DMS153 treated with DMSO at 0.1 percent for 48 hours (cell line): Measurements from ENCODE around the gene MTRF1.

Source experiments
- DNase-seq: peaks from one replicate; lab custom pipeline; 2025; ENCODE audit not compliant: unreplicated experiment; lab: John Stamatoyannopoulos, UW

MTRF1 gene, protein sequence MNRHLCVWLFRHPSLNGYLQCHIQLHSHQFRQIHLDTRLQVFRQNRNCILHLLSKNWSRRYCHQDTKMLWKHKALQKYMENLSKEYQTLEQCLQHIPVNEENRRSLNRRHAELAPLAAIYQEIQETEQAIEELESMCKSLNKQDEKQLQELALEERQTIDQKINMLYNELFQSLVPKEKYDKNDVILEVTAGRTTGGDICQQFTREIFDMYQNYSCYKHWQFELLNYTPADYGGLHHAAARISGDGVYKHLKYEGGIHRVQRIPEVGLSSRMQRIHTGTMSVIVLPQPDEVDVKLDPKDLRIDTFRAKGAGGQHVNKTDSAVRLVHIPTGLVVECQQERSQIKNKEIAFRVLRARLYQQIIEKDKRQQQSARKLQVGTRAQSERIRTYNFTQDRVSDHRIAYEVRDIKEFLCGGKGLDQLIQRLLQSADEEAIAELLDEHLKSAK

DNA sequence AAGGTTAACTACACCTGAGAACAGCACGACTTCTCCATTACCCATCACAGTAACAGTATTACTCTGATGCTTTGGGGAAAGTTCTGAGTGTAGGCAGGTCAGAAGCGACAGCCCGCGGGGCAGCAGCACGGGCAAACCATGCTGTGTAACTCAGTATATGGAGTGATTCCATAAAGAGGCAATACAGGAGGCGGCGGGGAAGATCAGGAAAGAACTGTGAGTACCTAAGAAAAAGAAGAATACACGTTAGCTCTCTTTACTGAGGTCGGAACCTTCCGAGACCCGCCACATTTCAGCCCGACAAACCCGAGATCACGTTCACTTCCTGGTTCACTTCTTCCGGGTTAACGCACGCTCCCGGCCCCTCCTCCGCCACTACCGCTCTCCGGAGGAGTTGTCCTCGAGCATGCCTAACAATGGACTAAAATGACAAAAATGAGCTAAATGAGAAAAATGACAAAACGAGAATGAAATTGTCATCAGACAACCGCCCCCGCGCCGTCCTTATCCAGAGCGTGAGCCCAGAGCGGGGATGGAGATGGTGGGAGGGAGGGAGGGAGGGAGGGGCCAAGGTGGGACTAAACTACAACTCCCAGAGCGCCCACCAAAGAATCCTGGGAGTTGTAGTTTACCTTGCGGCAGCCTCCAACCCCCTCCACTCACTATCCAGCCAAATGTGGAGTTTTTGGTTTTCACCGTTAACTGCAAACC is at the start of gene MTRF1:
Gene MTRF1 (minus strand): TSS at position 316 of the 711 bp plus-strand sequence. CDS start 2,669 bp downstream, outside the sequence.
- peak; percentile 87 for DNase-seq

DNA sequence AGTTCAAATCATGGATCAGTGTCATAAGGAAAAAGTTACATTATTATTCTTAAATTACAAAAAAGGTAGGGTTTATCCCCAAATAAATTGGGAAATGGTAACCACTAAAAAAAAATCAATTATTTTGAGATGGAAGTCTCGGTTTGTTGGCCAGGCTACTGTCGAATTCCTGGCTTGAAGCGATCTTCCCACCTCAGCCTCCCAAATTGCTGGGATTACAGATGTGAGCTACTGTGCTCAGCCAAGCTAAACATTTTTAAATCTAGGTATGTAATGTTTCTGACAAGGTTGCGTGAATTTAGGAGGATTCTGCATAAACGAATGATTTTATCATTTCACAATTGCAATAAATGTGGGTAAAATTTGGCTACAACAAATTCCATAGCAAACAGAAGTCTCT is 49.7 kb upstream of the MTRF1 start:
- DNase-seq: no peak

DNA sequence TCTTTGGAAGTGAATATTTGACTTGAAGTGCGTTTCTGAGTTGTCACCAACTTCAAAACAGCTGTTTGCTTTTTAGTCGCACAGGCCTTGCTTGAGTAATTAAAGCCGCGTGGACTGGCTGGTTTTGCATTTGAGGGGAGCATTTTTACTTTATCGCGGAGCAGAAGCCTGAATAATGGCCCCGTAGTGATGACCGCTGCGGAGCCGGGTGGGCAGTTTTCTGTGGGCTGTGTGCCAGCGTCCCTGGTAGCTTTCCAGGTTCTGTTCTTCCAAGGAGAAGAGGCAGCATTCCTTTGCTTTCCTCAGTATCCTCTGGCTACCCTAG is 48.8 kb upstream of the MTRF1 start:
- DNase-seq: no peak

- no peak for DNase-seq
These were observed 48.2 kb upstream of the MTRF1 start for GRCh38 chr13:41311406-41312175.

DNA sequence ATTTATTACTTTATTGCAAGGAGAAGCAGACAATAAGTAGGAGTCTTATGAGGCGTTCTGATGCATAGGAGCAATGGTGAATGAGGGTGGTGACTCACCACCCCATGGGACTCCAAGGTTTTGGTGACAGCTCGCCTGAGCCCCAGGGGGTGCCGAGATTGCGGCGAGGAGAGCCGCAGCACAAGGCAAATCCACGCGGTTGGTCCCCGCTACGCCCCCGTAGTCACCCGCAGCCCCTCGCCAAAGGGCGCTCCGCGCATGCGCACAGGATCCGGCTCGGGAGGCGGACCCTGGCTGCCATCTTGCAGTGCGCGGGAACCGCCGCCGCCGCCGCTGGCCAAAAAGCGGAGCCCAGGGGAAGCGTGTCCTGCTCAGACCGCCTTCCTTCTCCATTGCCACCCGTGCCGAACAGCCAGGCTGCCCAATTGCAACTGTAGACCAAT is 47.6 kb upstream of the MTRF1 start, which contains the start of gene NAA16:
Gene NAA16 (plus strand): TSS at position 305 of the 443 bp plus-strand sequence. CDS start 262 bp downstream, outside the sequence.
- peak; percentile 62 for DNase-seq

DNA sequence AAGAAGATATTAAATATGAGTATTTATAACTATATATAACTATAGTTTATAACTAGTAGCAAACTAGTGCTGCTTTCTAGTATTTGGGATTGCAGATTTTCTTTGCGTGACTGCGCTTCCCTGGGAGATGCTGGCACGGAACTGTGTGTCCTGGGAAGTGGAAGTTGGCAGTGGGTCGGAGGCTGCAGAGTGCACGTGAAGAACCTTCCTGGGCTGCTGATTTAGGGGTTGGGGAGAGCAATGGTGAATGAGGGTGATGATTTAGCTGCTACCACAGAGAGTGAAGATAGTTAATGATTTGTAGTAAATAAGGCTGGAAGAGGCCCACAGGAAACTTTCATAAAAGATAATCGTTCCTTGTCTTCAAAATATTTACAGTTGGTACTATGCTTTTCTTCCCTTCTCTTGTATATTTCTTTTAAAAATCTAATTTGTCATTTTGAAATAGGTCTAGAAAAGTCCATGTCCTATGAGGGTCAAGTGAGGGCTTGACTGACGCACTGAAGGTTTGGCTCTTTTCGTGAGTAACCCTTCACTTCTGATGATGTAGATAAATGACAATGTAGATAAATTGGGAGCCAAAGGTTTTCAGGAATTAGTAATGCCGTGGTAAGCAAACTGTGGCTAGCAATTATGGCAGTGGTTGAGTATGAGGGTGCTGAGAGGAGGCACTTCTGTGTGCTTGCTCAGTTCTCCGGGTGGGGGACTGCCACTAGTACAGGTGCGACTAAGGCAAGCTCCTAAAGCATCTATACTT is 44.7 kb upstream of the MTRF1 start:
- DNase-seq: no peak

DNA sequence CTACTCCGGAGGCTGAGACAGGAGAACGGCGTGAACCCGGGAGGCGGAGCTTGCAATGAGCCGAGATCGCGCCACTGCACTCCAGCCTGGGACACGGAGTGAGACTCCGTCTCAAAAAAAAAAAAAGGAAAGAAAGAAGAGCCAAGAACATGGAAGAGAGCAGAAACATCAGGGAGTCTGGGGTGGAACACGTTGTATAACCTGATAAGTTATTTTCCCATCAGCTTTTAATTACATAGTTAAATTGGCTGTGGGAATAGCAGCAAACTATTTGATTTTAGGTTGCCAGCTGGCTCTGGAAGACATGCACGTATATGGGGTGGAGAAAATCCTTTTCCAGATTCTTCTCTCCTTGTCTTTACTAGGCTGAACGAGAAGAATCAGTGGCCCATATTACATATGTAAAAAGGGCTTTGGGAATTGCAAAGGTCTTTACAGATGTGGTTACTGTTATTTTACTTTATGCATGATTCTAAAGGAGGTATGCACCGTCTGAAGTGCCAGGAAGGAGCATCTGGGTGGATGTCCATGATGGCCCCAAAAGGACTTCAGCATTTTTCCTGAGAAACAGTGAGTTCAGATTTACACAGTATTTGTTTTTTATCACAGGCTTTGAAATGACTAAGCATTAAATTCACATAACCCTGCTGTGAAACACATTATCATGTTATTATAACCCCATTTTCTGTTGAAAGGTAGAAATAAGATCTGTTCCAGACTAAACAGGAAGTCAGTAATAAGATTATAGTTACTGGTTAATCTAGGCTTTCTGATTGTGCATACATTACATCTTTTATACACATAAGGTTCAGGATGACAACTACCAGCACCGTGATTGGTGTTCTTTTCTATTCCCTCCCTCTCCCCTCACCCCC is 43.1 kb upstream of the MTRF1 start:
- no peak for DNase-seq

- no peak for DNase-seq
These were observed 41.2 kb upstream of the MTRF1 start for GRCh38 chr13:41304551-41304950.

DNA sequence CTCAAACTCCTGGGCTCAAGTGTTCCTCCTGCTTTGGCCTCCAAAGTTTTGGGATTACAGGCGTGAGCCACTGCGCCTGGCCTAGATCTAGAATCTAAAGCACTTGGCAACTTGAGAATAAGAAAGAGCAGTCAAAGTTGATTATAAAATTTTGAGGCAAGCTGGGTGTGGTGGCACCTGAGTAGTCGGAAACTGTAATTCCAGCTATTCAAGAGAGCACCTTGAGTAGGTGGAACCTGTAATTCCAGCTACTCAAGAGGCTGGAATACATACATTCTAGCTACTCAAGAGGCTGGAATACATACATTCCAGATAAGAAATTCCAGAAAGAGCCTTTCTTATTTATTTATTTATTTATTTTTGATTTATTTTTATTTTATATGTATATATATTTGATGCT is 39.4 kb upstream of the MTRF1 start:
- no peak for DNase-seq

DNA sequence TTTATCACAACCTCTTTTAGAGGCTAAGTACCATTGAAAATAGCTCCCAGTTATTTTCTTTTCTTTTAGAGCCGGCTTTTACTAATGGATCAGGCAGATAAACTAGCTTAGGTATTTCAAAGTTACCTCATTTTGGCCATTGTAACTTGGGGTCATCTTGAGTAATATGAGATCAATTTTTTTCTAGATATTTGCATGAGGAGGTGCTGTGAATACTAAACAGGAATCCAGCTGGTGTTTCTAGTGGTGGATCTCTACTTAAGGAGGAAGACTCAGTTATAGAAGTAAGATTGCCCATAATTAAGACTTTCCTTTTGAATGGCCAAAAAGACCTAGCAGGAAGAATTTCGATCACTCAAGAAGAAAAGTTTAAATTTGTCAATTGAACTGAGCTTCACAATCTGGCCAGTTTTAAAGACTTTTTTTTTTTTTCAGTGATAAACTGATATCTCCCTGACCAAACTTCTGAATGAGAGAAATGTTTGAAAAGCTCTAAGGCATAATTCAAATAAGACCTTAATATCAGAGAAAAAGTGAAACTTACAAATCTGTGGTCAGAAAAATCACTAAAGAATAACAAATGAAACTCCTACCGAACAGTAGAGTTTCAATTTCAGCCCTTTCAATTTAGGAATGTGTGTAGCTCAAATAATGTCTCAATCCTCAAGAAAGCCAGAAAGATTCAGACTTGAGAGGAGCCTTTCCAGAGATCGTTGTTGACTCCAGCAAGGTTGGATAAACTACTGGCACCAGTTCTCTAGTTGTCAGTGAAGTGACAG is 36.1 kb upstream of the MTRF1 start:
- DNase-seq: no peak

DNA sequence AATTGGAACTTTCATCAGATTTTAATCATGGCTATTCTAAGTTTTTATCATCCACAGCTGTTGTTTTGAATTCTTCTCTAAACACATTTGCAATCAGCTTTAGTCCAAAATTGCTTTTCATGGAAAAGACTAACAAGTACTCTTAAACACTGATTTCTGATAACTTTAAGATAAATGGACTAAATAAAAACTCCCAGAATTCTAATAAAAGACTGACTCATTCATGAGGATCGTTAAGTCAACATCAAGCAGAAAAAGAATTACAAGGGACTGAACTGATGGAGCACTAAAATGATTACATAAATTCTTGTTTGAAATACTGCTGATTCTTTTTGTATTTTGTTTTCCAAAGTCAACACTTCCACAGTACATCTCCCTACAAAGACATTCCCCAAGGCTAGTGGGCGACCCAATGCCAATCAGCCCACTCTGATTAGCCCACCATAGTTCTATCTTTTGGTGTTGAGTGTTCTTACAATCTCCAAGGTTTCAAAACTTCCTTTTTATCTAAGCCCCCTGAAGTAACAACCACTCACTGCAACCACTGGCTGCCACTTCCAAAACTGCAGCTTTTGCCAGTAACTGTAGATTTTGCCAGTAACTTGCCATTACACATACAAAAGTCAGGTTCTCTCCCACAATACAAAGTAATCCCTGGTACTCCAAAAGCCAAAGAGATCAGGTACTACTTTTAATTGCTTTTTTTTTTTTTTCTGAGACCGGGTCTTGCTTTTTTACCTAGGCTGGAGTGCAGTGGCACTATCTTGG is 33.7 kb upstream of the MTRF1 start:
- no peak for DNase-seq

DNA sequence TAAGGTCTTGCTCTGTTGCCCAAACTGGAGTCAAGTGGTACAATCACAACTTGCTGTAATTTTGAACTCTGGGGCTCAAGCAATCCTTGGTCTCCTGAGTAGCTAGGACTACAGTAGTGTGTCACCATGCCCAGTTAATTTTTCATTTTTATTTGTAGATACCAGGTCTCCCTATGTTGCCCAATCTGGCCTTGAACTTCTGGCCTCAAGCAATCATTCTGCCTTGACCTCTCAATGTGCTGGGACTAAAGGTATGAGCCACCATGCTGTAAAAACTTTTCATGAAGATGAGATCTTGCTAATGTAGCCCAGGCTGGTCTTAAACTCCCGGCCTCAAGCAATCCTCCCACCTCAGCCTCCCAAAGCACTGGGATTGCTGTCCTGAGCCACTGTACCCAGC is 32.6 kb upstream of the MTRF1 start:
- DNase-seq: no peak

GRCh38 chr13:41294914-41295313 is 31.5 kb upstream of the MTRF1 start:
- no peak for DNase-seq

GRCh38 chr13:41293272-41293671 is 29.9 kb upstream of the MTRF1 start:
- DNase-seq: no peak

DNA sequence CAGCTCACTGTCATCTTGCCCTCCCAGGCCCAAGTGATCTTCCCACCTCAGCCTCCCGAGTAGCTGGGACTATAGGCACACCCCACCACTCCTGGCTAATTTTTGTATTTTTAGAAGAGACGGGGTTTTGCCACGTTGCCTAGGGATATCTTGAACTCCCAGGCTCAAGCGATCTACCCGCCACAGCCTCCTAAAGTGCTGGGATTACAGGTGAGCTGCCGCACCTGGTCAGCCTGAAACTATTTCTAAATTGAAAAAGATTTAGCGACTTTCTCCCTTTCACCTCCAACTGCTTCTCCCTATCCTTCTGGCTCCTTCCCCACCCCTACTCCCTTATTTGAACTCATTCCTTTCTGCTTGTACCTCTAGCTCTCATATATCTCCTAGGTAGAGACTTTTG is 27.9 kb upstream of the MTRF1 start:
- no peak for DNase-seq

DNA sequence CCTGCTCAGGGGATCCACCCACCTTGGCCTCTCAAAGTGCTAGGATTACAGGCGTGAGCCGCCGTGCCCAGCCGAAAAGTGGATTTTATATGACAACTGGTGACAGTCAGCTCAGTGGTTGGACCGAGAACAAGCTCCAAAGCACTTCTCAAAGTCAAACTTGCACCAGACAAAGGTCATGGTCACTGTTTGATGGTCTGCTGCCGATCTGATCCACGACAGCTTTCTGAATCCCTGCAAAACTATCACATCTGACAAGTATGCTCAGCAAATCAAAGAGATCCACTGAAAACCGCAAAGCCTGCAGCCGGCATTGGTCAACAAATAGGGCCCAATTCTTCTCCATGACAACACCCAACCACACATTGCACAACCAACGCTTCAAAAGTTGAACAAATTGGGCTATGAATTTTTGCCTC is 26.1 kb upstream of the MTRF1 start:
- no peak for DNase-seq

GRCh38 chr13:41286370-41286769 is 23.0 kb upstream of the MTRF1 start:
- no peak for DNase-seq
